WERI-Rb-1 (cell line): Measurements from ENCODE around the gene WRAP53.
A peak's percentile ranks its signal among the peaks of the same experiment; 100 is the strongest.

Experiments used
- DNase-seq: peaks from one replicate; pipeline ENCODE4 v3.0.0-alpha.2; 2020
- H3K27ac ChIP-seq: fragments of 250-450 bp; sonication (Bioruptor Pico); 2 replicates; pipeline ENCODE4 v1.5.1; 2020; ENCODE audit warnings: mild to moderate bottlenecking, moderate library complexity
- H3K27me3 ChIP-seq: fragments of 250-450 bp; sonication (Bioruptor Pico); 2 replicates; pipeline ENCODE4 v1.5.1; 2021; ENCODE audit warnings: mild to moderate bottlenecking, low read depth, moderate library complexity; ENCODE audit not compliant: insufficient read depth, severe bottlenecking
- H3K36me3 ChIP-seq: fragments of 250-450 bp; sonication (Bioruptor Pico); 2 replicates; pipeline ENCODE4 v1.5.1; 2020; ENCODE audit warnings: mild to moderate bottlenecking, moderate library complexity
- H3K4me3 ChIP-seq: 2 replicates; pipeline ENCODE4 v1.5.1; 2011; ENCODE audit warnings: low read depth, mild to moderate bottlenecking, control low read depth, low read length
- H3K9me3 ChIP-seq: fragments of 250-450 bp; sonication (Bioruptor Pico); 2 replicates; pipeline ENCODE4 v1.5.1; 2021; ENCODE audit warnings: mild to moderate bottlenecking, moderate library complexity; ENCODE audit not compliant: severe bottlenecking
- CTCF ChIP-seq: IDR thresholded peaks from 2 replicates; pipeline ENCODE4 v1.5.1; 2011; ENCODE audit warnings: low read depth, mild to moderate bottlenecking, control low read depth, inconsistent platforms, low read length

The WRAP53 gene

GRCh38 chr17:7705269-7706255 is 17.3 kb downstream of the WRAP53 start:
- DNase-seq, result peak; percentile 28
- H3K27ac ChIP-seq, result no peak overlapping the region
- H3K27me3 ChIP-seq, result peaks cover 22% of the 10 kb centered on the region
- H3K9me3 ChIP-seq, result no peaks in the 10 kb centered on the region
- H3K4me3 ChIP-seq, result peak overlapping the region; percentile 65
- TF ChIP-seq CTCF, result no peak
- peaks cover 18% of the 10 kb centered on the region for H3K36me3 ChIP-seq

GRCh38 chr17:7706631-7707354 is 18.5 kb downstream of the WRAP53 start:
- Histone ChIP-seq H3K27ac (no peak overlapping the region), H3K4me3 (no peak overlapping the region), H3K27me3 (peaks cover 22% of the 10 kb centered on the region), H3K36me3 (peaks cover 10% of the 10 kb centered on the region), H3K9me3 (no peaks in the 10 kb centered on the region)
- no peak for DNase-seq
- TF ChIP-seq CTCF, result no peak

- Histone ChIP-seq H3K4me3 (no peak overlapping the region), H3K27ac (no peak overlapping the region), H3K27me3 (peaks cover 22% of the 10 kb centered on the region), H3K9me3 (no peaks in the 10 kb centered on the region), H3K36me3 (peaks cover 4% of the 10 kb centered on the region)
- no peak for DNase-seq
- TF ChIP-seq CTCF, result no peak
These were observed 19.2 kb downstream of the WRAP53 start for GRCh38 chr17:7707446-7707845.

GRCh38 chr17:7707858-7708750 is 19.8 kb downstream of the WRAP53 start:
- peaks cover 22% of the 10 kb centered on the region for H3K27me3 ChIP-seq
- H3K27ac ChIP-seq, result no peak overlapping the region
- H3K4me3 ChIP-seq, result no peak overlapping the region
- no peak for TF ChIP-seq CTCF
- no peaks in the 10 kb centered on the region for H3K9me3 ChIP-seq
- H3K36me3 ChIP-seq, result no peaks in the 10 kb centered on the region; the same call in 1 of the 2 replicates
- no peak for DNase-seq

- H3K9me3 ChIP-seq, result no peaks in the 10 kb centered on the region
- no peak overlapping the region for H3K4me3 ChIP-seq
- H3K36me3 ChIP-seq, result no peaks in the 10 kb centered on the region
- H3K27me3 ChIP-seq, result peaks cover 30% of the 10 kb centered on the region
- no peak for DNase-seq
- no peak for TF ChIP-seq CTCF
- H3K27ac ChIP-seq, result no peak overlapping the region
These were observed 20.8 kb downstream of the WRAP53 start for GRCh38 chr17:7709031-7709430.
